Measurements from ENCODE around the gene GATAD2B. TPM values are rescaled to one million over a fixed set of nuclear protein-coding genes. Genes with fewer than 3 reads are reported as not detected.

GATAD2B gene
- total RNA-seq, 2 donors from 2014 or later, result 47.8 to 51.1 TPM

GRCh38 chr1:153958111-153958960 is 35.6 kb upstream of the GATAD2B start, which contains the start of gene CRTC2:
CRTC2 (minus strand) TSS chr1:153958612; CDS start chr1:153958497, 115 bp downstream.
- Mint-ChIP-seq H3K36me3 (ENCODE audit: low read depth) (peaks cover 91% of the 10 kb centered on the region), H3K4me3 (peak within 1 kb of the TSS; percentile 99), H3K9me3 (no peaks in the 10 kb centered on the region), H3K27me3 (no peaks in the 10 kb centered on the region), H3K27ac (peak within 1 kb of the TSS; percentile 90), H3K4me1 (peaks cover 35% of the 10 kb centered on the region)
- peak; percentile 84 for ATAC-seq (replicated peaks)

- peaks cover 35% of the 10 kb centered on the region for H3K4me1 Mint-ChIP-seq
- peak overlapping the region; percentile 99 for H3K4me3 Mint-ChIP-seq
- peak overlapping the region; percentile 90 for H3K27ac Mint-ChIP-seq
- ATAC-seq (replicated peaks), result peak; percentile 25
- peaks cover 92% of the 10 kb centered on the region for H3K36me3 Mint-ChIP-seq (ENCODE audit: low read depth)
- H3K9me3 Mint-ChIP-seq, result no peaks in the 10 kb centered on the region
- H3K27me3 Mint-ChIP-seq, result no peaks in the 10 kb centered on the region
These were observed 35.0 kb upstream of the GATAD2B start for GRCh38 chr1:153957744-153958110.

GRCh38 chr1:153956997-153957715 is 34.4 kb upstream of the GATAD2B start:
- peaks cover 31% of the 10 kb centered on the region for H3K4me1 Mint-ChIP-seq
- H3K27ac Mint-ChIP-seq, result peak overlapping the region; percentile 90

GRCh38 chr1:153954826-153955225 is 32.1 kb upstream of the GATAD2B start:
- ATAC-seq (replicated peaks), result no peak
- H3K27ac Mint-ChIP-seq, result no peak overlapping the region
- peaks cover 92% of the 10 kb centered on the region for H3K36me3 Mint-ChIP-seq (ENCODE audit: low read depth)
- H3K4me3 Mint-ChIP-seq, result peak overlapping the region; percentile 99
- H3K4me1 Mint-ChIP-seq, result peaks cover 31% of the 10 kb centered on the region
- H3K27me3 Mint-ChIP-seq, result no peaks in the 10 kb centered on the region
- H3K9me3 Mint-ChIP-seq, result no peaks in the 10 kb centered on the region

More at GRCh38 chr1:153956997-153957715, 34.4 kb upstream of the GATAD2B start:
- no peak for ATAC-seq (replicated peaks)
- Mint-ChIP-seq H3K27me3 (no peaks in the 10 kb centered on the region), H3K9me3 (no peaks in the 10 kb centered on the region), H3K4me3 (peak overlapping the region; percentile 99), H3K36me3 (ENCODE audit: low read depth) (peaks cover 92% of the 10 kb centered on the region)

GRCh38 chr1:153953859-153954365 is 31.1 kb upstream of the GATAD2B start:
- H3K4me3 Mint-ChIP-seq, result peak overlapping the region; percentile 99
- peaks cover 31% of the 10 kb centered on the region for H3K4me1 Mint-ChIP-seq
- H3K36me3 Mint-ChIP-seq (ENCODE audit: low read depth), result peaks cover 88% of the 10 kb centered on the region
- H3K27me3 Mint-ChIP-seq, result no peaks in the 10 kb centered on the region
- no peaks in the 10 kb centered on the region for H3K9me3 Mint-ChIP-seq
- ATAC-seq (replicated peaks), result no peak
- peak overlapping the region; percentile 73 for H3K27ac Mint-ChIP-seq

- H3K27me3 Mint-ChIP-seq, result no peaks in the 10 kb centered on the region
- no peak overlapping the region for H3K4me3 Mint-ChIP-seq
- peaks cover 87% of the 10 kb centered on the region for H3K36me3 Mint-ChIP-seq (ENCODE audit: low read depth)
- ATAC-seq (replicated peaks), result no peak
- H3K27ac Mint-ChIP-seq, result peak overlapping the region; percentile 63
- H3K9me3 Mint-ChIP-seq, result no peaks in the 10 kb centered on the region
- H3K4me1 Mint-ChIP-seq, result peaks cover 26% of the 10 kb centered on the region
These were observed 29.0 kb upstream of the GATAD2B start for GRCh38 chr1:153951801-153952200.

GRCh38 chr1:153951183-153951582 is 28.4 kb upstream of the GATAD2B start:
- no peak for ATAC-seq (replicated peaks)
- no peaks in the 10 kb centered on the region for H3K27me3 Mint-ChIP-seq
- H3K27ac Mint-ChIP-seq, result peak overlapping the region; percentile 85
- H3K36me3 Mint-ChIP-seq (ENCODE audit: low read depth), result peaks cover 84% of the 10 kb centered on the region
- peaks cover 23% of the 10 kb centered on the region for H3K4me1 Mint-ChIP-seq
- H3K4me3 Mint-ChIP-seq, result no peak overlapping the region
- H3K9me3 Mint-ChIP-seq, result no peaks in the 10 kb centered on the region

- ATAC-seq (replicated peaks), result peak; percentile 71
- H3K4me3 Mint-ChIP-seq, result peak within 1 kb of the TSS; percentile 90
- H3K9me3 Mint-ChIP-seq, result no peaks in the 10 kb centered on the region
- H3K36me3 Mint-ChIP-seq (ENCODE audit: low read depth), result peaks cover 86% of the 10 kb centered on the region
- H3K27me3 Mint-ChIP-seq, result no peaks in the 10 kb centered on the region
- H3K4me1 Mint-ChIP-seq, result peaks cover 30% of the 10 kb centered on the region
- peak within 1 kb of the TSS; percentile 96 for H3K27ac Mint-ChIP-seq
These were observed 24.0 kb upstream of the GATAD2B start, which contains the start of gene DENND4B for GRCh38 chr1:153946622-153947241. DENND4B (minus strand) TSS chr1:153946718; CDS start chr1:153944374, 2,344 bp downstream.

GRCh38 chr1:153945795-153946621 is 23.2 kb upstream of the GATAD2B start:
- H3K36me3 Mint-ChIP-seq (ENCODE audit: low read depth), result peaks cover 84% of the 10 kb centered on the region
- peak overlapping the region; percentile 90 for H3K4me3 Mint-ChIP-seq
- ATAC-seq (replicated peaks), result peak; percentile 75
- H3K27me3 Mint-ChIP-seq, result no peaks in the 10 kb centered on the region
- H3K27ac Mint-ChIP-seq, result peak overlapping the region; percentile 96
- H3K9me3 Mint-ChIP-seq, result no peaks in the 10 kb centered on the region
- peaks cover 28% of the 10 kb centered on the region for H3K4me1 Mint-ChIP-seq

- peak; percentile 68 for ATAC-seq (replicated peaks)
- H3K4me3 Mint-ChIP-seq, result peak overlapping the region; percentile 90
- H3K9me3 Mint-ChIP-seq, result no peaks in the 10 kb centered on the region
- peaks cover 83% of the 10 kb centered on the region for H3K36me3 Mint-ChIP-seq (ENCODE audit: low read depth)
- H3K4me1 Mint-ChIP-seq, result peaks cover 28% of the 10 kb centered on the region
- peak overlapping the region; percentile 96 for H3K27ac Mint-ChIP-seq
- H3K27me3 Mint-ChIP-seq, result no peaks in the 10 kb centered on the region
These were observed 22.5 kb upstream of the GATAD2B start for GRCh38 chr1:153945131-153945794.

- peaks cover 83% of the 10 kb centered on the region for H3K36me3 Mint-ChIP-seq (ENCODE audit: low read depth)
These were observed 22.0 kb upstream of the GATAD2B start for GRCh38 chr1:153944827-153945117.

GRCh38 chr1:153944005-153944826 is 21.4 kb upstream of the GATAD2B start:
- Mint-ChIP-seq H3K9me3 (no peaks in the 10 kb centered on the region), H3K4me3 (peak overlapping the region; percentile 90), H3K36me3 (ENCODE audit: low read depth) (peaks cover 87% of the 10 kb centered on the region), H3K27ac (peak overlapping the region; percentile 96), H3K4me1 (peaks cover 29% of the 10 kb centered on the region), H3K27me3 (no peaks in the 10 kb centered on the region)
- ATAC-seq (replicated peaks), result no peak

More at GRCh38 chr1:153944827-153945117, 22.0 kb upstream of the GATAD2B start:
- H3K27ac Mint-ChIP-seq, result peak overlapping the region; percentile 96
- H3K4me3 Mint-ChIP-seq, result peak overlapping the region; percentile 90
- ATAC-seq (replicated peaks), result peak; percentile 3
- H3K9me3 Mint-ChIP-seq, result no peaks in the 10 kb centered on the region
- H3K27me3 Mint-ChIP-seq, result no peaks in the 10 kb centered on the region
- H3K4me1 Mint-ChIP-seq, result peaks cover 29% of the 10 kb centered on the region
